Glutamatergic neuron (in vitro differentiated cells): ENCODE measurements around the gene NOTCH1. TPM values are rescaled to one million over a fixed set of nuclear protein-coding genes. Genes with fewer than 3 reads are reported as not detected.
A peak's percentile ranks its signal among the peaks of the same experiment; 100 is the strongest.

Experiments used
- DNase-seq: peaks from one replicate; pipeline ENCODE4 v3.0.0; 2022
- H3K27ac Mint-ChIP-seq: one replicate; pipeline ENCODE4 v1.8.0; 2020; ENCODE audit warnings: mild to moderate bottlenecking, mixed read lengths, inconsistent platforms; ENCODE audit not compliant: unreplicated experiment
- H3K27me3 Mint-ChIP-seq: one replicate; pipeline ENCODE4 v1.8.0; 2020; ENCODE audit warnings: mild to moderate bottlenecking, moderate library complexity, mixed read lengths, inconsistent platforms; ENCODE audit not compliant: unreplicated experiment
- H3K36me3 Mint-ChIP-seq: one replicate; pipeline ENCODE4 v1.8.0; 2020; ENCODE audit warnings: mild to moderate bottlenecking, mixed read lengths, inconsistent platforms; ENCODE audit not compliant: unreplicated experiment
- H3K4me1 Mint-ChIP-seq: one replicate; pipeline ENCODE4 v1.8.0; 2020; ENCODE audit warnings: mild to moderate bottlenecking, low read depth, mixed read lengths, inconsistent platforms; ENCODE audit not compliant: unreplicated experiment
- H3K4me3 Mint-ChIP-seq: one replicate; pipeline ENCODE4 v1.8.0; 2020; ENCODE audit warnings: mild to moderate bottlenecking, mixed read lengths, inconsistent platforms; ENCODE audit not compliant: unreplicated experiment
- H3K9me3 Mint-ChIP-seq: one replicate; pipeline ENCODE4 v1.8.0; 2020; ENCODE audit warnings: mild to moderate bottlenecking, moderate library complexity, mixed read lengths, inconsistent platforms; ENCODE audit not compliant: unreplicated experiment
- CTCF ChIP-seq: fragments of 200-600 bp; sonication (generic); IDR thresholded peaks from one replicate; pipeline ENCODE4 v1.5.0; 2021; ENCODE audit not compliant: partially characterized antibody, unreplicated experiment
- total RNA-seq: library from RNA; stranded (reverse); fragmentation: NEBNext Ultra II Directional; extraction: Animal tissue kit (Norgen Biotek cat#: 25700); gene quantifications from one replicate; pipeline ENCODE4 v1.2.1, GENCODE V29; 2021; ENCODE audit not compliant: unreplicated experiment

Gene NOTCH1
- total RNA-seq, 1 donor from 2014 or later: 64.2 TPM

GRCh38 chr9:136494012-136494411 lies 51.8 kb downstream of the NOTCH1 start:
- Mint-ChIP-seq H3K4me1 (peaks cover 4% of the 10 kb centered on the region), H3K9me3 (peaks cover 2% of the 10 kb centered on the region), H3K27ac (no peak overlapping the region), H3K36me3 (no peaks in the 10 kb centered on the region), H3K4me3 (no peak overlapping the region), H3K27me3 (no peaks in the 10 kb centered on the region)
- no peak for DNase-seq
- TF ChIP-seq CTCF: no peak

- Mint-ChIP-seq H3K9me3 (peaks cover 2% of the 10 kb centered on the region), H3K4me3 (no peak overlapping the region), H3K36me3 (no peaks in the 10 kb centered on the region), H3K4me1 (peaks cover 4% of the 10 kb centered on the region), H3K27me3 (no peaks in the 10 kb centered on the region), H3K27ac (no peak overlapping the region)
- no peak for TF ChIP-seq CTCF
- no peak for DNase-seq
Observed at GRCh38 chr9:136493567-136493971, 52.3 kb downstream of the NOTCH1 start.

- Mint-ChIP-seq H3K4me3 (no peak overlapping the region), H3K4me1 (peaks cover 4% of the 10 kb centered on the region)
Observed at GRCh38 chr9:136492978-136493522, 52.8 kb downstream of the NOTCH1 start.

GRCh38 chr9:136489731-136490130 lies 56.1 kb downstream of the NOTCH1 start:
- no peak for DNase-seq
- peaks cover 9% of the 10 kb centered on the region for H3K4me1 Mint-ChIP-seq
- peaks cover 2% of the 10 kb centered on the region for H3K27me3 Mint-ChIP-seq
- no peak for TF ChIP-seq CTCF
- no peak overlapping the region for H3K4me3 Mint-ChIP-seq
- H3K36me3 Mint-ChIP-seq: no peaks in the 10 kb centered on the region
- H3K27ac Mint-ChIP-seq: no peak overlapping the region
- H3K9me3 Mint-ChIP-seq: peaks cover 2% of the 10 kb centered on the region

More at GRCh38 chr9:136492978-136493522, 52.8 kb downstream of the NOTCH1 start:
- no peak for DNase-seq
- no peak overlapping the region for H3K27ac Mint-ChIP-seq
- no peaks in the 10 kb centered on the region for H3K27me3 Mint-ChIP-seq
- H3K9me3 Mint-ChIP-seq: peaks cover 2% of the 10 kb centered on the region
- no peak for TF ChIP-seq CTCF
- H3K36me3 Mint-ChIP-seq: no peaks in the 10 kb centered on the region

GRCh38 chr9:136488247-136489214 lies 57.3 kb downstream of the NOTCH1 start:
- peak; percentile 95 for TF ChIP-seq CTCF
- Mint-ChIP-seq H3K4me3 (no peak overlapping the region), H3K9me3 (peaks cover 2% of the 10 kb centered on the region), H3K36me3 (no peaks in the 10 kb centered on the region), H3K27ac (no peak overlapping the region), H3K4me1 (peaks cover 6% of the 10 kb centered on the region), H3K27me3 (peaks cover 2% of the 10 kb centered on the region)
- DNase-seq: peak; percentile 79
